HL-60 (cell line): ENCODE results near the gene RBMS3.

Source experiments
- DNase-seq, 2 experiments: peaks; one replicate each; pipeline ENCODE4 v3.0.0-alpha.2; 2010 to 2020; ENCODE audit warnings: low read depth in 1 of 2, low spot score in 1 of 2
- H3K27ac ChIP-seq: fragments of 250-450 bp; sonication (Bioruptor Pico); replicated peaks from 2 replicates; pipeline ENCODE4 v1.5.1; 2020; ENCODE audit warnings: mild to moderate bottlenecking, moderate library complexity
- H3K27me3 ChIP-seq: fragments of 250-450 bp; sonication (Bioruptor Pico); 2 replicates; pipeline ENCODE4 v1.5.1; 2021; ENCODE audit warnings: mild to moderate bottlenecking, moderate library complexity; ENCODE audit not compliant: insufficient read depth, poor library complexity, severe bottlenecking
- H3K4me3 ChIP-seq: replicated peaks from 2 replicates; pipeline ENCODE4 v1.5.1; 2011; ENCODE audit warnings: mild to moderate bottlenecking, control low read depth, low read length; ENCODE audit not compliant: insufficient read depth
- GABPA ChIP-seq: IDR thresholded peaks from 2 replicates; pipeline ENCODE4 v1.6.1; 2012; ENCODE audit warnings: low read depth
- POLR2AphosphoS5 ChIP-seq: IDR thresholded peaks from 2 replicates; pipeline ENCODE4 v1.6.1; 2012; ENCODE audit warnings: low read depth
- SPI1 ChIP-seq: IDR thresholded peaks from 2 replicates; pipeline ENCODE4 v1.6.1; 2012; ENCODE audit warnings: low read depth, mild to moderate bottlenecking, borderline replicate concordance
- TF ChIP-seq, protein P1 (sequence below): IDR thresholded peaks from 2 replicates; pipeline ENCODE4 v1.6.1; 2012; ENCODE audit warnings: low read depth; ENCODE audit not compliant: insufficient replicate concordance
- TF ChIP-seq, protein P2 (sequence below): IDR thresholded peaks from one replicate; pipeline ENCODE4 v1.5.1; 2011; ENCODE audit warnings: low read length, control low read depth, inconsistent platforms; ENCODE audit not compliant: insufficient read depth

The RBMS3 gene

DNA sequence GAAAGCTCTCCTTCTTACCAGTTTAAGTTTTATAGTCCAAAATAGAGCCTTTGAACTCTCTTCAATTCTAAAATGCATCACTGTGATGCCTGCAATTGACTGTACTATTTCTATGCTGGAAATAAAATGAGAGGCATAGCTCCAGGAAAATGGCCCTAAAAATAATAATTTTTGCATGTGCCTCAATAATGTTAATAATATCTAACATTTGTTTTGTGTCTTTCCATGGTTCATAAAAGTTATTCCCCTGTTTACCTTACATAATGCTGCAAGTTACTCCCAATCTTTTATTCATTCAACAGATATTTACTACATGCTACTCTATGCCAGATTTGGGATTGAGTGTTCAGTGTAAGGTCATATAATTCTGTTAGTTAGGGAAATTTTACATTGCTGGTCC is 574.0 kb downstream of the RBMS3 start:
- no peaks in the 10 kb centered on the region for H3K27me3 ChIP-seq
- no peak overlapping the region for H3K27ac ChIP-seq
- TF ChIP-seq GABPA, result no peak
- no peak overlapping the region for H3K4me3 ChIP-seq
- no peak for DNase-seq

DNA sequence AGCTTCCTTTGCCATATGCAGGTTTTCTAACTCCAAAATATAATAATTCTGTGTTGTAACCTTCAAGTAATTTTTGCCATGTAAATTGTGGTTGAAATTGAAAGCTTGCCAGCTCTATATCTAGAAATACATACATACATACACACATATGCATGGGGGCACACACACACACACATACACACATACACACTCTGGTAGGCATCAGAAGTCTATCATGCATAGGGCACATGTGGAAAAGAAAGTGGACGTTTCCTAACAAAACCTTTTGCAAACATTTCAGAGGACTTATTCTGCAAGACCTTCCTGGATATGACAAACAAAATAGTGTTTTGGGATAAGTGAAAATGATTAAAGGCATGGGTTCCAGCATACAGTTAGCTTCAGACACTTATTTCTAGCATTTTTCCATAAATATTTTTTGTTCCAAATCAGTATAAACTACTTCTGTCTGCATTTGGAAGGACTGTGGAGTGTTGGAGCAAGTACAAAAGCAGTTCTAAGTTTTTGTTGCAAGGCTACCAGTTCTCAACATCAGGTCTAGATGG is 578.9 kb downstream of the RBMS3 start:
- Histone ChIP-seq H3K27me3 (no peaks in the 10 kb centered on the region), H3K4me3 (no peak overlapping the region), H3K27ac (no peak overlapping the region)
- no peak for DNase-seq
- no peak for TF ChIP-seq GABPA
- TF ChIP-seq, protein P1, sequence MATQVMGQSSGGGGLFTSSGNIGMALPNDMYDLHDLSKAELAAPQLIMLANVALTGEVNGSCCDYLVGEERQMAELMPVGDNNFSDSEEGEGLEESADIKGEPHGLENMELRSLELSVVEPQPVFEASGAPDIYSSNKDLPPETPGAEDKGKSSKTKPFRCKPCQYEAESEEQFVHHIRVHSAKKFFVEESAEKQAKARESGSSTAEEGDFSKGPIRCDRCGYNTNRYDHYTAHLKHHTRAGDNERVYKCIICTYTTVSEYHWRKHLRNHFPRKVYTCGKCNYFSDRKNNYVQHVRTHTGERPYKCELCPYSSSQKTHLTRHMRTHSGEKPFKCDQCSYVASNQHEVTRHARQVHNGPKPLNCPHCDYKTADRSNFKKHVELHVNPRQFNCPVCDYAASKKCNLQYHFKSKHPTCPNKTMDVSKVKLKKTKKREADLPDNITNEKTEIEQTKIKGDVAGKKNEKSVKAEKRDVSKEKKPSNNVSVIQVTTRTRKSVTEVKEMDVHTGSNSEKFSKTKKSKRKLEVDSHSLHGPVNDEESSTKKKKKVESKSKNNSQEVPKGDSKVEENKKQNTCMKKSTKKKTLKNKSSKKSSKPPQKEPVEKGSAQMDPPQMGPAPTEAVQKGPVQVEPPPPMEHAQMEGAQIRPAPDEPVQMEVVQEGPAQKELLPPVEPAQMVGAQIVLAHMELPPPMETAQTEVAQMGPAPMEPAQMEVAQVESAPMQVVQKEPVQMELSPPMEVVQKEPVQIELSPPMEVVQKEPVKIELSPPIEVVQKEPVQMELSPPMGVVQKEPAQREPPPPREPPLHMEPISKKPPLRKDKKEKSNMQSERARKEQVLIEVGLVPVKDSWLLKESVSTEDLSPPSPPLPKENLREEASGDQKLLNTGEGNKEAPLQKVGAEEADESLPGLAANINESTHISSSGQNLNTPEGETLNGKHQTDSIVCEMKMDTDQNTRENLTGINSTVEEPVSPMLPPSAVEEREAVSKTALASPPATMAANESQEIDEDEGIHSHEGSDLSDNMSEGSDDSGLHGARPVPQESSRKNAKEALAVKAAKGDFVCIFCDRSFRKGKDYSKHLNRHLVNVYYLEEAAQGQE, result no peak
- TF ChIP-seq SPI1, result no peak
- no peak for TF ChIP-seq POLR2AphosphoS5
- TF ChIP-seq, protein P2, sequence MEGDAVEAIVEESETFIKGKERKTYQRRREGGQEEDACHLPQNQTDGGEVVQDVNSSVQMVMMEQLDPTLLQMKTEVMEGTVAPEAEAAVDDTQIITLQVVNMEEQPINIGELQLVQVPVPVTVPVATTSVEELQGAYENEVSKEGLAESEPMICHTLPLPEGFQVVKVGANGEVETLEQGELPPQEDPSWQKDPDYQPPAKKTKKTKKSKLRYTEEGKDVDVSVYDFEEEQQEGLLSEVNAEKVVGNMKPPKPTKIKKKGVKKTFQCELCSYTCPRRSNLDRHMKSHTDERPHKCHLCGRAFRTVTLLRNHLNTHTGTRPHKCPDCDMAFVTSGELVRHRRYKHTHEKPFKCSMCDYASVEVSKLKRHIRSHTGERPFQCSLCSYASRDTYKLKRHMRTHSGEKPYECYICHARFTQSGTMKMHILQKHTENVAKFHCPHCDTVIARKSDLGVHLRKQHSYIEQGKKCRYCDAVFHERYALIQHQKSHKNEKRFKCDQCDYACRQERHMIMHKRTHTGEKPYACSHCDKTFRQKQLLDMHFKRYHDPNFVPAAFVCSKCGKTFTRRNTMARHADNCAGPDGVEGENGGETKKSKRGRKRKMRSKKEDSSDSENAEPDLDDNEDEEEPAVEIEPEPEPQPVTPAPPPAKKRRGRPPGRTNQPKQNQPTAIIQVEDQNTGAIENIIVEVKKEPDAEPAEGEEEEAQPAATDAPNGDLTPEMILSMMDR, result no peak

DNA sequence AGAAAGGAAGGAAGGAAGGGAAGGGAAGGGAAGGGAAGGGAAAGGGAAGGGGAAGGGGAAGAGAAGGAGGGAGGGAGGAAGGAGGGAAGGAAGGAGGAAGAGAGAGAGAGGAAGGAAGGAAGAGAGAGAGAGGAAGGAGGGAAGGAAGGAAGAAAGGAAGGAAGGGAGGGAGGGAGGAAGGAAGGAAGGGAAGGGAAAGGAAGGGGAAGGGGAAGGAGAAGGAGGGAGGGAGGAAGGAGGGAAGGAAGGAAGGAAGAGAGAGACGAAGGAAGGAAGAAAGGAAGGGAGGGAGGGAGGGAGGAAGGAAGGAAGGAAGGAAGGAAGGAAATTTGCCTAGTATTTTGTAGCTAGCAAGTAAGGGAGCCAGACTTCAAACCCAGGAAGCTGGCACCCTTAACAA is 583.9 kb downstream of the RBMS3 start:
- TF ChIP-seq, protein P2, result no peak
- TF ChIP-seq GABPA, result no peak
- TF ChIP-seq SPI1, result no peak
- TF ChIP-seq, protein P1, result no peak
- no peak for TF ChIP-seq POLR2AphosphoS5
- Histone ChIP-seq H3K27me3 (no peaks in the 10 kb centered on the region), H3K27ac (no peak overlapping the region), H3K4me3 (no peak overlapping the region)
- DNase-seq, result no peak

DNA sequence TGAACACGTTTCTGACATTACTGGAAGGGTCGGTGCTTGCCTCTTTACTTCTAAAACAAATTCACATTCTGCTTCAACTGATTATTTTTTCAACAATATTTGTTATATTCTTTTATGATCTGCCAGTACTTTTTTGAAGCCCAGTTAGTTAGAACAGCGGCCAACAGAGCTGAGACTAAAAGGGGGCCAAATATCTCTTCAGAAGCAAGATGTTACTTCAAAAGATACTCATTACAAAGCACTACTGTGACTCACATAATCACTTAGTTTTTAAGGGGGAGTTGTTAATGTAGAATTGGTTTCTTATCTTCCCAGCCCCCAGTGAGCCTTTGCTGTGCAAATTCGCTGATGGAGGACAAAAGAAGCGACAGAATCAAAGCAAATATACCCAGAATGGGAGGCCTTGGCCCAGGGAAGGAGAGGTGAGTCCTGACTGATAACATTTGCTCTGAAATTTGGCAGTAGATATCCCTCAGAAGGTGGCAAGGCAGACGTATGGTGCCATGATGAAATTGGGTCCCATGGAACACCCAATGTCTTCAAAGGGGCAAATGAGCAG is 587.8 kb downstream of the RBMS3 start:
- Histone ChIP-seq H3K27ac (no peak overlapping the region), H3K27me3 (no peaks in the 10 kb centered on the region), H3K4me3 (no peak overlapping the region)
- TF ChIP-seq, protein P2, result no peak
- TF ChIP-seq, protein P1, result no peak
- TF ChIP-seq SPI1 (no peak), POLR2AphosphoS5 (no peak), GABPA (no peak)
- DNase-seq, result no peak
